Measurements from ENCODE around the gene MAPKBP1. TPM values are rescaled to one million over a fixed set of nuclear protein-coding genes. Genes with fewer than 3 reads are reported as not detected.
"Not testable (repeated sequence)": the region's sequence is repeated elsewhere in the genome, so short reads cannot be mapped to it uniquely, and the experiment has no call there.

MAPKBP1 gene
- total RNA-seq, 4 donors from 2014 or later, result 35.3 to 64.4 (median 47.7) TPM

GRCh38 chr15:41827290-41827879 lies 53.1 kb downstream of the MAPKBP1 start:
- TF ChIP-seq POLR2A (IDR thresholded peaks at IDR 0.05) (no peak), CTCF (IDR thresholded peaks at IDR 0.05) (no peak)
- 4 to 5% methylated on average over 35 to 37 of the region's 37 CpGs for WGBS, 2 donors
- no peak for DNase-seq (ENCODE audit: low spot score in 2 of 2)
- H3K4me3 ChIP-seq (ENCODE audit: low read depth, poor library complexity, severe bottlenecking), result peak overlapping the region; percentile 33
- intact Hi-C loops (cut with DNase I; ENCODE audit: low total_unique reads), result no loop called here

- intact Hi-C loops (cut with DNase I; ENCODE audit: low total_unique reads), result no loop called here
- TF ChIP-seq CTCF (IDR thresholded peaks at IDR 0.05) (no peak), POLR2A (IDR thresholded peaks at IDR 0.05) (no peak)
- peak within 1 kb of the TSS; percentile 59 for H3K4me3 ChIP-seq (ENCODE audit: low read depth, poor library complexity, severe bottlenecking)
- 0 to 1% methylated on average over 56 of the region's 66 CpGs for WGBS, 2 donors
- DNase-seq (ENCODE audit: low spot score in 2 of 2), result peak; percentile 89 to 98
Observed at GRCh38 chr15:41827880-41828806, 53.9 kb downstream of the MAPKBP1 start, which contains the start of gene JMJD7. Gene JMJD7, plus strand, starts transcription at chr15:41828092. Its CDS starts 33 bp downstream, at chr15:41828125.

- H3K4me3 ChIP-seq (ENCODE audit: low read depth, poor library complexity, severe bottlenecking), result peak overlapping the region; percentile 59
- intact Hi-C loops (cut with DNase I; ENCODE audit: low total_unique reads), result no loop called here
- no peak for DNase-seq (ENCODE audit: low spot score in 2 of 2)
- 5% methylated on average over 6 of the region's 6 CpGs for WGBS, 2 donors
- TF ChIP-seq POLR2A (IDR thresholded peaks at IDR 0.05) (no peak), CTCF (IDR thresholded peaks at IDR 0.05) (no peak)
Observed at GRCh38 chr15:41828807-41829141, 54.5 kb downstream of the MAPKBP1 start.

GRCh38 chr15:41829959-41830646 lies 55.8 kb downstream of the MAPKBP1 start:
- DNase-seq (ENCODE audit: low spot score in 2 of 2), result no peak
- 71 to 76% methylated on average over 11 to 13 of the region's 13 CpGs for WGBS, 2 donors
- intact Hi-C loops (cut with DNase I; ENCODE audit: low total_unique reads), result no loop called here
- TF ChIP-seq CTCF (IDR thresholded peaks at IDR 0.05), result no peak
- no peak for TF ChIP-seq POLR2A (IDR thresholded peaks at IDR 0.05)
- H3K4me3 ChIP-seq (ENCODE audit: low read depth, poor library complexity, severe bottlenecking), result no peak overlapping the region

- H3K4me3 ChIP-seq (ENCODE audit: low read depth, poor library complexity, severe bottlenecking); DNase-seq (ENCODE audit: low spot score in 2 of 2); intact Hi-C loops (cut with DNase I; ENCODE audit: low total_unique reads): not testable (repeated sequence)
- WGBS, 2 donors, result 80 to 85% methylated on average over 4 of the region's 4 CpGs
Observed at GRCh38 chr15:41831291-41831690, 57.0 kb downstream of the MAPKBP1 start.

- intact Hi-C loops (cut with DNase I; ENCODE audit: low total_unique reads), result no loop called here
- H3K4me3 ChIP-seq (ENCODE audit: low read depth, poor library complexity, severe bottlenecking), result no peak overlapping the region
- 53 to 77% methylated on average over 9 to 10 of the region's 10 CpGs for WGBS, 2 donors
Observed at GRCh38 chr15:41832208-41832607, 57.9 kb downstream of the MAPKBP1 start.

More at GRCh38 chr15:41832208-41832607, 57.9 kb downstream of the MAPKBP1 start:
- TF ChIP-seq POLR2A (IDR thresholded peaks at IDR 0.05) (no peak), CTCF (IDR thresholded peaks at IDR 0.05) (no peak)
- no peak for DNase-seq (ENCODE audit: low spot score in 2 of 2)
